GM21390 (cell line): Measurements from ENCODE around the gene SERPINH1.

Experiments
- ATAC-seq: cut with Tn5 transposase; IDR thresholded peaks from one replicate; pipeline ENCODE4 v1.9.1; 2021; ENCODE audit not compliant: unreplicated experiment

SERPINH1 gene

DNA sequence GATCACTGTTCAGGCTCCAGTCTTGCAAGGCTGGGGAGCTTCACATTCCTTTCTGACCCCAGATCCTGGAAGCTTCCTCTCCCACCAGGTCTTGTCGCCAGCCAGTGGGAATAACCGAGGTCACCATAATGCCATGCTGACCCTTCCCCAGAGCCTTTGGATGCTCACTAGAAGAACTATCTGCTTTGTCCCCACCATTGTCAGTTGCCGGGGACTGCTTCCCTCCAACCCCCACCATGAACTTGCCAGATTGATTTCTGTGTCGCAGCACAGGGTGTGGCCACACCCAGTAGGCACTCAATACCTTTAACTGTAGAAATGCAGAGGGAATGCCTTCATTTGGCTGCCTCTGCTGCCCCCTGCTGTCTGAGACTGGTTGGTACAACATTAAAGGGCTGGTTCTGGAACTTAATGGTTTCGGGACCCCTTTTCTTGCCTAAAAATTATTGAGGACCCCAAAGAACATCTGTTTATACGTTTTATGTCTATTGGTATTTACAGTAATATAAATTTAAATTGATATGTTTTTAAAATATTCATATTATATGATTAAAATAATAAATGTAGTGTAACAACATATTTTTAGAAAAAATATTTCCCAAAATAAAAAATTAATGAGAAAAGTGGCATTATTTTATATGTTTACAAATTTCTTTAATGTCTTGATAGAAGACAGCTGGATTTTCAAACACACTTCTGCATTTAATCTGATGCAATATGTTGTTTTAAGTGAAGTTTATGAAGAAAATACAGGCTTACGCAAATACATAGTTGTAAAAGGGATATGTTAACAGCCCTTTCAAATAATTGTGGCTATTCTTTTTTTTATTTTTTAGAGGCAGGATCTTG is 29.6 kb upstream of the SERPINH1 start:
- ATAC-seq, result no peak

DNA sequence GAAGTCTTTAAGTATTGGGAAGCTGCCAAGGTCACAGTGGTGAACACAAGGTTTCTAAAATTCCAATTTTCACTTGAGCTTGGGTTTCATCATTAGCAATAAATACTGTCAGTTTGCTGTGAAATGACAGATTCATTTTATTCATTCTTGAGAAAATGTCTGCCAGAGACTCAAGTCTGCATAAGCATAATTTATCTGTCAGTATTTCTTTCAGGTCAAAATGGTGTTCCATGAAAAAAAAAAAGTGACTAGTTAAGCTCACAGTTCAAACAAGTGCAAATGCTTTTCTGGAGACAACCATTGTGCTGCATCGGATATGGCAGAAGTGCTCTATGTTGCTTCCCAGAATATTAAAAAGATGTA is 28.2 kb upstream of the SERPINH1 start:
- ATAC-seq, result no peak

- ATAC-seq, result no peak
Measured at GRCh38 chr11:75534259-75535069, 27.6 kb upstream of the SERPINH1 start.

DNA sequence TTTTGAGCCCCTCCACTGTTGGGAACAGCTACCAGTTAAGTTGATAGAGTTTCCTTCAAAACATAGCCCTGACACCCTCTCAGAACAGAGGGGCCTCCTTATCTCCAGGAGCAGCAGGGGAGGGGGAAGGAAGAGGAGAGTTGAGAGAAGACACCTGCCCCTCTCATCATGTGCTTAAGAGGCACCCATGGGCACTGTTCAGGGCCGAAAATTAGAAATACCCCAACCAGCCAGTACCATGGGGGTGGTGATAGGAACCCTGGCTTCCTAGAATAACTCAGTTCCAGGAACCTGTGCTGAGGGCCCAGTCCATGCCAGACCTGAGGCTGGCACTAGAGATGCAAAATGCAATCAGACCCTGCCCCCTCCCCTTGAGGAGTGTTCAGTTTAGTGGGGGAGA is 27.0 kb upstream of the SERPINH1 start:
- no peak for ATAC-seq

DNA sequence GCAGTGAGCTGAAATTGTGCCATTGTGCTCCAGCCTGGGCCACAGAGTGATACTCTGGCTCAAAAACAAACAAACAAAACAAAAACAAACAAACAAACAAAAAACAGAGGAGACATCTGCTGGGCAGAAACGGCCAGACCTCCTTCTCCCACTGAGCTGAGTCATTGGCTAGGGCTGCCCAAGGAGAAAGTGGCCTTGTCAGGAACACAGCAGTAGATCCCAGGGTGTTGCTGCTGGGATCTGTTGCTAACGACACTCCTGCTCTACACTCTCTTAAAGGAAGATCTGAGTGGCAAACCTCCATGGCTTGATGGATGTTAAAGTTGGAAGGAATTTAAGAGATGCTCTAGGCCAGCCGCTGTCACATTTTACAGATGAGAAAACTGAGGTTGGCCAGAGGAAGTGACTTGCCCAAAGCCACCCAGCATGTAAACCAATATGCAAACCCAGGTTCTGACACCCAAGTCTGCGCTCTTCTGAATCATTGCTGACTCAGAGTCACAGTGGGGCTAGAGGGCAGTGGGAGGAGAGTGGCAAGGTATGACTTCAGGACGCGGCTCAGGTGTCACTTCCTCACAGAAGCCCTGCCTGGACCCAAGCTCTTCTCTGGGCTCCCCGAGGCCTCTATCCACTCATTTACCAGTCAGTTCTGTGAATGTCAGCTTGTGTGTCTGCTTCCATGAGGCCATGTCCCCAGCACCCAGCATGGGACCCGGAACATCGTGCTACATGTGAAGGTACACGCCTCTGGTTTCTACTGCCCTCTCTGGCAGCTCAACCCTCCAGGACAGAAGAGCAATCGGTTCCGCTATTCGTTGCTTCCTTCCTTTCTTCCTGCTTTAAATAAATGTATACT is 25.0 kb upstream of the SERPINH1 start:
- ATAC-seq, result peak; percentile 83

- ATAC-seq, result no peak
Measured at GRCh38 chr11:75537740-75538139, 24.3 kb upstream of the SERPINH1 start.

DNA sequence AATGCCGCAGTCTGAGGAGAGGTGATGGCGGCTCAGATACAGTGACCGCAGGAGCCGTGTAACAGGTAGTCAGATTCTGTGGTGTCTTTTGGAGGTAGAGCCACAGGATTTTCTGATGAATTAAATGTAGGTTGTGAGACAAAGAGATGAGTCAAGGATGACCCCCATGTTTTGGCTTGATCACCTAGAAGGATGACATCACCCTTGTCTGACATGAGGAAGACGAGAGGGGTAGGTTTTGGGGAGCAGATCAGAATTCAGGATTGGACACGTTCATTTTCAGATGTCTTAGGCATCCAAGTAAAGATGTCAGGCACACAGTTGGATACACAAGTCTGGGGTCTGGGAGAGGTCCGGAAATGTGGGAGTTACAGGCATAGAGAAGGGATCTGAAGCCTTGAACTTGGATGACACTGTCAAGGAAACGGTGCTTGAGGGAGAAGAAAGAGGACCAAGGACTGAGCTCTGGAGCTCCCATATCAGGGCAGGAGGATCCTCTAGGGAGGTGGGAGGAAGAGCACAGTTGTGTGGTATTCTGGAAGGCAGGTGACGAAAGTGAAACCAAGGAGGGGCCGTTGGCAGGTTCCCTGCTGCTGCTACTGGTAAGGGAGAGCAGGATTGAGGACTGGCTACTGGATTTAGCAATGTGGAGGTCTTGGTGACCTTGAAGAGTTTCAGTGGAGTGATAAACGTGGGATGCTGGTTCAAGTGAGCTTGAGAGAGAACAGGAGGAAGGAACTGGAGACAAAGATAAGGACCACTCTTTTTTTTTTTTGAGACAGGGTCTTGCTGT is 23.7 kb upstream of the SERPINH1 start:
- no peak for ATAC-seq

DNA sequence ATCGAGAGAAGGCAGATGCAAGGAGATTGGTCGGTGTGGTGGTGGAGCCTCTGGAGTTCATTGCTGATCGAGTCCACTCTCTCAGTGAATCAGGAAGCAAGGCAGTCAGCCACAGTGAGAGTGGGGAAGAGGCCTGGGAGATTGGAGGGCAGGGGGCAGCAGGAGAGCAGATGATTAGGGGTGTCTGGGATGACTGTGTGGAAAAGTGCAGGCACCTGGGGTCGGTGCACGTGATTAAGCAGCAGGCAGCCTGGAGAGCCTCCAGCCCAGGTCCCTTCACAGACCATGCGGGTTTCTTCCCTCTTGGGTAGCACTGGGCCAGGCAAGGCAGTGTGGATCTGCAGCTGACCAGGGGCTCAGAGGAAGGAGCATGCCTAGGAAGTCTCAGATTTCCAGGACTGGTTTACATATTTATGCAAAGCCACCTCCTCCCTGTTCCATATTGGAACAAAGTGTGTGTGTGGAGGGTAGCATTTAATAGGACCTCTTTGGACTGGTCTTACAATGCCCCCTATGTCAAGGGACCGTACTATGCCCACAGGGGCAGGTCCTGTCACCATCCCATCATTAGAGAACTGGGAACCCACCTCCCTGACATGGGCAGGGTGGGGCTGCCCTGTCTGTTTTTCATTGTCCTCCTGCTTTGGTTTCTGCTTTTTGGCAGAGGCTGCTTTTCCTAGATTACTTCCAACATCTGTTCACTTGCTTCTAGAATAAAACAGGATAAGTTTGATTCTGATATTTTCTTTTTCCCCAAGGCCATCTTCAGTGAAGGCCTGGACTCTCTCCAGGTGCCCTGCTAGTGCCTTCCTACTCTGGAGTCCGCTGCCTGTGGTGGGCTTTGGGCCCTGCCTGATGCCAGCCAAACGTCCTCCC is 22.4 kb upstream of the SERPINH1 start:
- no peak for ATAC-seq

GRCh38 chr11:75541193-75542087 is 20.6 kb upstream of the SERPINH1 start:
- ATAC-seq, result no peak

GRCh38 chr11:75542088-75542438 is 20.0 kb upstream of the SERPINH1 start:
- no peak for ATAC-seq

DNA sequence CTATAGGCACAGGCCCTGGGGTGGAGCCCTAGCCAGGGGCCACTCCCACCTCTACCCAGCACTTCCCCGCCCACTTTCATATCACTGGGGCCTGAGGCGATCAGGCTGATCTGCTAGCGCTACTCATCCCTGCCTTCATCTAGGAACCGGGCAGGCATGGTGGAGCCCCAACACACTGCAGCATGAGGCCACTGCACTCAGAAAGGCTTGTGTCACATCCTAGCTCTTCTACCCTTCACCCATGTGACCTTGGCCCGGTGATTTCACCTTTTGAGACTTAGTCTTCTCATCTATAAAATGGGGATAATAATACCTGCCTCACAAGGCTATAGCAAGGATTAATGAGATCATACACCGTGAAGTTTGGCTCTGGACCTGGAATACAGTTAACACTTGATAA is 18.2 kb upstream of the SERPINH1 start:
- no peak for ATAC-seq

- ATAC-seq, result no peak
Measured at GRCh38 chr11:75547177-75547576, 14.9 kb upstream of the SERPINH1 start.

GRCh38 chr11:75547617-75548058 is 14.4 kb upstream of the SERPINH1 start:
- ATAC-seq, result no peak

DNA sequence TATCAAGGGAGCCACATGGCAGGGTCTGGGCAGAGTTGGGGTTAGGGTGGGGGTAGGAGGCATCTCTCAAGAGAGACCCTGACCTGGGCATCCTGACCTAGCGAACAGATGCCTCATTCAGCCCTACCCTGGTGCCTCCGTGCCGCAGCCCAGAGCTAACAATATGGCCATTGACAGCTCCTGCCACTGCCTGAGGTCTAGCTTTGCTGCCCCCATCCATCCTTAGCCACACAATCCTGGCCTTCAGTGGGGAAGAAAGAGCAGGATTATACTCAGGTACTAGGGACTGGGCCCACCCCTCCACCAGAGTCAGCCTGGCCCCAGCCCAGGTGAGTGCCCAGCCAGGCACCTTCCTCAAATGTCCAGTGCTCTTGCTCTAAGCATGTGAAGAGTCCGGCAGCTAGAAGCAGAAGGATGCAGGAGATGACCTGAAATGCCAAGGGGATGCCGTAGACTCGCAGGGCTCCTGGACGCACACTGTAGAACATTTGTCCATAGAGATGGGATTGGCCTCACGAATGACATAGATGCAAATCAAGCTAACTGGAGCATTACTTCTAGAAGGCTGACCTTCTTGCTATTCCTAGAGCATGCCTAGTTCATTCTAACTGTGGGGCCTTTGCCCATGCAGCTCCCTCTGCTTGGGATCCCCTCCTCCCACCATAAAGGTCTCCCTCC is 13.3 kb upstream of the SERPINH1 start:
- ATAC-seq, result no peak

DNA sequence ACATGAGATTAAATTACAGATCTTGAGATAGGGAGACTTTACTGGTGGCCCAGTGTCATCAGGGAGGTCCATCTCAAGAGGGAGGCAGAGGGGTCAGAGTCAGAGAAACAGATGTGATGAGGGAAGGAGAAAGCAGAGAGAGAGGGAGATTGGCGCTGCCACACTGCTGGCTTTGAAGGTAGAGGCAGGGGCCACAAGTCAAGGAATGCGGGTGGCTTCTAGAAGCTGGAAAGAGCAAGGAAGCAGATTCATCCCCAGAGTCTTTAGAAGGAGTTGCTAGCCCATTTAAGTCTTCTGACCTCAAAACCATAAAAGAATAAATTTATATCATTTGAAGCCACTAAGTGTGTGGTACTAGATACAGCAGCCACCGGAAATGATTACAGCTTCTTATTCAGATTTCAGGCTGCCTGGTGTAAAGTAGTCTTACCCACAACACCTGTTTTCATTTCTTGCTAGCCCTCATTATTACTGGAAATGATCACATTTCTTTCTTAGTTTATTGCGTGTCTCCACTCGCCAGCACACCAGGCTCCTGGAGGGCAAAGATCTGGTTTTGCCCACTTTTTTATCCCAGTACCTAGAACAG is 12.6 kb upstream of the SERPINH1 start:
- no peak for ATAC-seq

DNA sequence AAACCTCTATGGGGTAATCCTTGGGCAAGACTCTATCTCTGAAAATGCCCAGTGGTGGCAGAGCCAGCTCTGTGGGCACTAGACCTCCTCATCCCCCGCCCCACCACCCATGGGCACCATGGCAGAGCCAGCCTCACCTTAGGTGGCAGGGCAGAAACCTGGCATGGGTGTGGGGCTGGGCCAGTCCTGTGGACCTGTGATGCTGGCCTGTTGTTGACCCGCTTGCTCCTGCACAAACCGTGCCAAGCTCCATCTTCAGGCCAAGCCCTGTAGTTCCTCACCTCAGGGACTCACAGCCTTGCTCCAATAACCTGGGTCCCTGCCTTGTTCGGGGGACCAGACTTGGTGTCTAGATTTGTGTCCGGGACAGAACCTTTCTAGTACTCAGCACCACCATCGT is 8.9 kb upstream of the SERPINH1 start:
- ATAC-seq, result no peak

DNA sequence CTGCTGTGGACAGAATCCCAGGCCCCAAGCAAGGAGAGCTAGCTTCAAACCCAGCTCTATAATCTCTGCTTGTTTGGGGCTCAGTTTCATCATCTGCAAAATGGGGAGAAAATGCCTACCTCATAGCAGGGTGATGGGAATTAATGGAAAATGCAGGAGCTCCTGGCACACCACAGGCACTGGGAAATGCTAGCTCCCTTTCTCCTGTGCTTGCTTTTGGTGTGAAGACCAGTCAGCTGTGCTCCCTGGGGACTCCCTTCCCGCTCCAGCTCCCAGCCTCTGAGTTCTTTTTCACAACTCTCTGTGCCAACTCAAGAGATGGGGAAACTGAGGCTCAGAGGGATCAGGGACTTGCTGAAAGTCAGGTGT is 8.2 kb upstream of the SERPINH1 start:
- ATAC-seq, result no peak
